GM12878 (cell line): ENCODE results near the gene RHOC. TPM values are rescaled to one million over a fixed set of nuclear protein-coding genes. Genes with fewer than 3 reads are reported as not detected.

Source experiments
- ATAC-seq: fragments of 200-7000 bp; cut with Tn5 transposase; 3 replicates; pipeline ENCODE4 v1.9.1; 2020; ENCODE audit warnings: mild to moderate bottlenecking, moderate library complexity
- BruUV-seq: library from RNA; stranded (reverse); fragments of 400-500 nt; replicated peaks from 2 replicates; lab custom pipeline; 2021; lab: Mats Ljungman, UMichigan
- CTCF ChIA-PET: fragments of 300-600 bp; sonication (Branson Sonifier 250); formaldehyde crosslinking; extraction: SDS; loops from one replicate; lab custom pipeline; 2021; ENCODE audit warnings: inconsistent platforms; lab: Yijun Ruan, JAX
- POLR2A ChIA-PET: fragments of 350-600 bp; formaldehyde crosslinking; extraction: SDS; loops from one replicate; lab custom pipeline; 2021; ENCODE audit warnings: inconsistent platforms; lab: Charles Lee
- RAD21 ChIA-PET: fragments of 300-600 bp; sonication (Branson Sonifier 250); formaldehyde crosslinking; loops from one replicate; lab custom pipeline; 2023; ENCODE audit warnings: antibody characterized with exemption; ENCODE audit not compliant: unreplicated experiment; lab: Charles Lee
- SMC1A ChIA-PET: fragments of 300-600 bp; sonication (Branson Sonifier 250); formaldehyde crosslinking; loops from one replicate; lab custom pipeline; 2023; ENCODE audit not compliant: unreplicated experiment, uncharacterized antibody; lab: Charles Lee
- DNase-seq: peaks from one replicate; pipeline ENCODE4 v3.0.0-alpha.2; 2011; ENCODE audit warnings: low read depth, low spot score
- FAIRE-seq: peaks from 3 replicates; lab custom pipeline; 2011; peaks lifted over from hg19 to GRCh38; lab: Jason Lieb, UNC
- H2AFZ ChIP-seq: 2 replicates; pipeline ENCODE4 v1.6.0; 2011; ENCODE audit warnings: low read depth, low read length, control low read depth; ENCODE audit not compliant: control insufficient read depth
- H3K27ac ChIP-seq: 2 replicates; pipeline ENCODE4 v1.5.1; 2011; ENCODE audit warnings: control low read depth; ENCODE audit not compliant: control insufficient read depth, insufficient read depth
- H3K27me3 ChIP-seq, 2 experiments: replicated peaks in 1 of 2; 2 replicates each; pipeline versions ENCODE4 v1.6.0 to v1.6.1; 2011; ENCODE audit warnings: low read length in 1 of 2; ENCODE audit not compliant: control insufficient read depth in 2 of 2, insufficient read depth in 2 of 2
- H3K36me3 ChIP-seq, 2 experiments: 2 replicates each; pipeline ENCODE4 v1.5.1; 2011; ENCODE audit warnings: low read length in 1 of 2; ENCODE audit not compliant: control insufficient read depth in 2 of 2, insufficient read depth in 2 of 2
- H3K4me1 ChIP-seq: 2 replicates; pipeline ENCODE4 v1.6.1; 2011; ENCODE audit warnings: mild to moderate bottlenecking, low read length, moderate library complexity, mixed read lengths; ENCODE audit not compliant: control insufficient read depth, insufficient read depth
- H3K4me2 ChIP-seq: 2 replicates; pipeline ENCODE4 v1.6.0; 2011; ENCODE audit warnings: control low read depth; ENCODE audit not compliant: control insufficient read depth, insufficient read depth
- H3K4me3 ChIP-seq: fragments of 200-600 bp; sonication (generic); 2 replicates; pipeline ENCODE4 v1.5.1; 2016
- H3K79me2 ChIP-seq: 2 replicates; pipeline ENCODE4 v1.6.0; 2011; ENCODE audit warnings: low read length; ENCODE audit not compliant: control insufficient read depth, insufficient read depth
- H3K9ac ChIP-seq: 2 replicates; pipeline ENCODE4 v1.8.0; 2011; ENCODE audit warnings: low read length, control low read depth, mixed read lengths; ENCODE audit not compliant: control insufficient read depth, insufficient read depth
- H3K9me3 ChIP-seq: replicated peaks from 3 replicates; pipeline ENCODE4 v1.5.1; 2011; ENCODE audit warnings: mild to moderate bottlenecking, low read length; ENCODE audit not compliant: control insufficient read depth, insufficient read depth
- H4K20me1 ChIP-seq: 2 replicates; pipeline ENCODE4 v1.6.0; 2011; ENCODE audit not compliant: control insufficient read depth, insufficient read depth
- CEBPB ChIP-seq, 2 experiments: fragments of 150-350 bp in 1 of 2; IDR thresholded peaks; 2 replicates each; pipeline ENCODE4 v1.6.1; 2012 to 2014; ENCODE audit warnings: low read depth in 2 of 2, low read length in 2 of 2, borderline replicate concordance in 1 of 2, inconsistent platforms in 1 of 2
- CHD1 ChIP-seq: IDR thresholded peaks from 2 replicates; pipeline ENCODE4 v1.6.1; 2012; ENCODE audit warnings: low read depth, low read length, improper control_type of control experiment
- MTA3 ChIP-seq: IDR thresholded peaks from 2 replicates; pipeline ENCODE4 v1.6.1; 2012; ENCODE audit warnings: low read length, inconsistent platforms, borderline replicate concordance
- NBN ChIP-seq: fragments of 450-650 bp; IDR thresholded peaks from 2 replicates; pipeline ENCODE4 v1.6.1; 2016
- NR2C2 ChIP-seq: IDR thresholded peaks from 2 replicates; pipeline ENCODE4 v1.6.1; 2011; ENCODE audit warnings: borderline replicate concordance, low read depth; ENCODE audit not compliant: control insufficient read depth, insufficient read length
- RAD21 ChIP-seq: IDR thresholded peaks from 2 replicates; pipeline ENCODE4 v1.6.1; 2011; ENCODE audit warnings: mild to moderate bottlenecking, low read depth, low read length, moderate library complexity; ENCODE audit not compliant: insufficient read depth
- RELB ChIP-seq: fragments of 450-650 bp; IDR thresholded peaks from 2 replicates; pipeline ENCODE4 v1.6.1; 2017; ENCODE audit warnings: low read depth, mild to moderate bottlenecking, moderate library complexity
- RUNX3 ChIP-seq: IDR thresholded peaks from 2 replicates; pipeline ENCODE4 v1.6.1; 2012; ENCODE audit warnings: low read length, inconsistent platforms
- SKIL ChIP-seq: fragments of 450-650 bp; IDR thresholded peaks from 2 replicates; pipeline ENCODE4 v1.6.1; 2017; ENCODE audit warnings: mild to moderate bottlenecking, low read depth, inconsistent platforms; ENCODE audit not compliant: poor library complexity, severe bottlenecking
- ZBTB33 ChIP-seq: fragments of 450-650 bp; IDR thresholded peaks from 2 replicates; pipeline ENCODE4 v1.6.1; 2017; ENCODE audit warnings: mild to moderate bottlenecking
- WGBS: methylation state at CpG from one replicate; pipeline ENCODE4 v1.1.6; 2016; ENCODE audit warnings: low lambda C conversion rate; ENCODE audit not compliant: insufficient replicate concordance, insufficient coverage; ENCODE audit errors: missing lambda C conversion rate; 5-methylcytosine and 5-hydroxymethylcytosine counted together
- in situ Hi-C: fragments of 300-500 bp; cut with MboI; formaldehyde crosslinking; loops from 9 replicates; pipeline ENCODE4 v1.14.3; 2018; ENCODE audit warnings: mixed read lengths
- intact Hi-C: fragments of 100-400 bp; cut with micrococcal nuclease; formaldehyde crosslinking; loops from one replicate; pipeline ENCODE4 v1.14.2; 2022; ENCODE audit not compliant: unreplicated experiment
- polyA plus RNA-seq, 11 experiments: library from polyadenylated mRNA; depleted of rRNA in 4 of 11; unstranded in 6 of 11; stranded (reverse) in 5 of 11; fragments of >200 nt; fragmentation: Nextera tagmentation in 4 of 11; fragmentation: Illumina TruSeq in 1 of 11; extraction: Ambion mirVana in 4 of 11; extraction: Trizol in 1 of 11; gene quantifications; 1 replicate in 1 of 11; 2 replicates in 10 of 11; pipeline versions ENCODE4 v1.2.1 to v1.2.3, GENCODE V29; 2011 to 2016; ENCODE audit warnings: inconsistent platforms in 2 of 11, missing spikeins in 2 of 11, low read depth in 1 of 11
- total RNA-seq, 4 experiments: library from RNA; depleted of rRNA in 3 of 4; stranded (reverse); fragments of >200 nt in 3 of 4; fragmentation: Illumina TruSeq in 1 of 4; extraction: Trizol in 1 of 4; gene quantifications; 2 replicates each; pipeline versions ENCODE4 v1.2.1 to v1.2.3, GENCODE V29; 2013 to 2021

RHOC gene
- total and polyA plus RNA-seq, 10 of the 15 experiments (the other 5 are each of a cell fraction or from before 2014, with no cell fraction given): 20.6 to 371 (median 158) TPM

- POLR2A ChIA-PET: no interaction called here
- Histone ChIP-seq H3K27ac (no peak overlapping the region), H3K27me3 (no peaks in the 10 kb centered on the region), H3K4me1 (peaks cover 21% of the 10 kb centered on the region), H3K79me2 (peaks cover 7% of the 10 kb centered on the region), H3K4me3 (no peak overlapping the region), H3K9me3 (no peaks in the 10 kb centered on the region), H3K36me3 (no peaks in the 10 kb centered on the region), H2AFZ (no peak overlapping the region), H4K20me1 (0 out of 2 replicates have a peak, but pooled peaks cover 3% of the 10 kb centered on the region), H3K9ac (no peak overlapping the region), H3K4me2 (no peak overlapping the region)
- WGBS: 27% methylated on average over 7 of the region's 7 CpGs
- RAD21 ChIA-PET: interaction anchor here (0.6 to 5.6 kb wide), 4 partner anchors 12 to 320 kb away, joined by 3 to 53 read pairs (median 4); no protein-coding TSS in a partner anchor
- FAIRE-seq (no peak), DNase-seq (no peak), ATAC-seq (no peak)
- TF ChIP-seq ZBTB33 (no peak), CHD1 (no peak), SKIL (no peak), NBN (no peak), NR2C2 (no peak), RELB (no peak), CEBPB (IDR thresholded peaks at IDR 0.05; ENCODE audit: borderline replicate concordance in 1 of 2, low read depth in 2 of 2, low read length in 2 of 2) (no peak), RAD21 (no peak), RUNX3 (no peak), MTA3 (no peak)
- CTCF ChIA-PET: interaction anchor here (0.7 to 5.9 kb wide), 4 partner anchors 98 to 319 kb away, joined by 3 to 122 read pairs (median 24); no protein-coding TSS in a partner anchor
- intact Hi-C loops (loop anchor here (10.0 kb wide), 1 partner anchor 684 kb away; the partner anchor contains the start of gene MAGI3), in situ Hi-C loops (no loop called here)
- SMC1A ChIA-PET: interaction anchor here (1.3 to 5.1 kb wide), 4 partner anchors 89 to 320 kb away, joined by 3 to 47 read pairs (median 24); no protein-coding TSS in a partner anchor
- no TSS peak for BruUV-seq
These were observed 4.1 kb upstream of the RHOC start for GRCh38 chr1:112711041-112711440.
